BLaER1 treated with 17β-estradiol and CSF1 and Interleukin-3, amounts not matched to agents 10 nM and 100 nM (cell line): ENCODE measurements around the gene SNX3.
A peak's percentile ranks its signal among the peaks of the same experiment; 100 is the strongest.

Source experiments
- H3K27ac ChIP-seq, 11 experiments: shearing (Covaris generic); formaldehyde crosslinking; 2 replicates each; pipeline ENCODE4 v1.8.1; 2022
- H3K27me3 ChIP-seq, 11 experiments: shearing (Covaris generic); formaldehyde crosslinking; 2 replicates each; pipeline ENCODE4 v1.8.1; 2022
- H3K36me3 ChIP-seq, 11 experiments: shearing (Covaris generic); formaldehyde crosslinking; 2 replicates each; pipeline ENCODE4 v1.8.1; 2022
- H3K4me1 ChIP-seq, 10 experiments: shearing (Covaris generic); formaldehyde crosslinking; 2 replicates each; pipeline ENCODE4 v1.8.1; 2022
- H3K4me2 ChIP-seq, 11 experiments: shearing (Covaris generic); formaldehyde crosslinking; 2 replicates each; pipeline ENCODE4 v1.8.1; 2022
- H3K4me3 ChIP-seq, 10 experiments: shearing (Covaris generic); formaldehyde crosslinking; 2 replicates each; pipeline ENCODE4 v1.8.1; 2022
- H3K9ac ChIP-seq, 11 experiments: shearing (Covaris generic); formaldehyde crosslinking; 2 replicates each; pipeline ENCODE4 v1.8.1; 2022
- H3K9me3 ChIP-seq, 11 experiments: shearing (Covaris generic); formaldehyde crosslinking; replicated peaks in 1 of 11; 2 replicates each; pipeline ENCODE4 v1.8.1; 2022
- H4K20me1 ChIP-seq, 11 experiments: shearing (Covaris generic); formaldehyde crosslinking; 2 replicates each; pipeline ENCODE4 v1.8.1; 2022
- Cebpa-rat ChIP-seq, 11 experiments: shearing (Covaris generic); IDR thresholded peaks; 2 replicates each; pipeline ENCODE4 v1.8.1; 2022

Gene SNX3

GRCh38 chr6:108174371-108175175, 86.3 kb downstream of the SNX3 start:
- H3K9ac ChIP-seq: no peak overlapping the region
- H3K4me3 ChIP-seq: no peak overlapping the region; a peak in 1 of 20 replicates
- TF ChIP-seq Cebpa-rat (IDR thresholded peaks at IDR 0.05): no peak
- H3K9me3 ChIP-seq: peaks cover 26 to 42% (median 29%) of the 10 kb centered on the region in 11 experiments
- H3K4me2 ChIP-seq: no peak overlapping the region
- H3K27me3 ChIP-seq: peaks cover 78 to 100% (median 93%) of the 10 kb centered on the region in 11 experiments
- H4K20me1 ChIP-seq: peaks cover 0 to 24% (median 18%) of the 10 kb centered on the region in 11 experiments; a peak in 10 of 22 replicates
- no peak overlapping the region for H3K27ac ChIP-seq
- no peaks in the 10 kb centered on the region for H3K36me3 ChIP-seq
- H3K4me1 ChIP-seq: peaks cover 0 to 8% (median 0%) of the 10 kb centered on the region in 10 experiments; a peak in 1 of 20 replicates

DNA sequence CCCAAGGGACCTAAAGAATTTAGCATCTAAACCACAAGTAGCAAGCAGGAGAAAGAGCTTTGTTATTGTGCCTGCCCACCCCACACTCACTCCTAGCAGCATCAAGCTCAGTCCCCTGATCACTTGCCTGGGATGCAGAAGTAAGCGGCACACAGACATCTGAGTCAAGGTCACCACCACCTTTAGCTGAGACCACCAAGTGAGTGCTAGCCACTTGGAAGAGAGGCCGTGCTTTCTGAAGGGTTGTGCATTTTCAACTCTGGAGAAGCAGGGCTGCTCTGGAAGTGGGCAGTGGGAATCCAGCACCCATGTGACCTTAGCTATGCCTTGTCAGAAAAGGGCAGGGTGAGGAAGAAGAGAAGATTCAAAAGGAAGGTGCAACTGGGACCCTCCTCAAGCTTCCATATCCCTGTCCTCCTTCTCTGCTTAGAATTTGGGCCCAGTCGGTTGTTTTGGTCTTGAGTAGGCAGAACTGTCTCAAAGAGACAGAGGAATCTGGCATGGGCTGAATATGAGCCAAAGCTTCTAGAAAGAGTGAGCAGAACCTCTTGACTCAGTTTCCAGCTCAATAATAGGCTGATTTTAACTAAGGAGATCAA, 88.8 kb downstream of the SNX3 start:
- H4K20me1 ChIP-seq: peaks cover 0 to 50% (median 43%) of the 10 kb centered on the region in 11 experiments; a peak in 17 of 22 replicates
- no peaks in the 10 kb centered on the region for H3K36me3 ChIP-seq
- H3K9me3 ChIP-seq: peaks cover 26 to 65% (median 48%) of the 10 kb centered on the region in 11 experiments
- H3K4me1 ChIP-seq: peaks cover 0 to 15% (median 7%) of the 10 kb centered on the region in 10 experiments; a peak in 6 of 20 replicates
- H3K4me3 ChIP-seq: no peak overlapping the region
- no peak overlapping the region for H3K27ac ChIP-seq
- H3K4me2 ChIP-seq: no peak overlapping the region
- peaks cover 100% of the 10 kb centered on the region in 11 experiments for H3K27me3 ChIP-seq
- no peak overlapping the region for H3K9ac ChIP-seq
- no peak for TF ChIP-seq Cebpa-rat (IDR thresholded peaks at IDR 0.05)

GRCh38 chr6:108171291-108171917, 89.4 kb downstream of the SNX3 start:
- Histone ChIP-seq H4K20me1 (peaks cover 0 to 56% (median 49%) of the 10 kb centered on the region in 11 experiments; a peak in 17 of 22 replicates), H3K4me3 (no peak overlapping the region), H3K36me3 (no peaks in the 10 kb centered on the region), H3K27me3 (peaks cover 100% of the 10 kb centered on the region in 11 experiments), H3K4me1 (peaks cover 0 to 15% (median 7%) of the 10 kb centered on the region in 10 experiments; a peak in 6 of 20 replicates), H3K27ac (no peak overlapping the region), H3K9me3 (peaks cover 28 to 66% (median 51%) of the 10 kb centered on the region in 11 experiments), H3K9ac (no peak overlapping the region), H3K4me2 (no peak overlapping the region)
- no peak for TF ChIP-seq Cebpa-rat (IDR thresholded peaks at IDR 0.05)

- H3K36me3 ChIP-seq: no peaks in the 10 kb centered on the region
- H3K4me2 ChIP-seq: no peak overlapping the region
- no peak overlapping the region for H3K4me3 ChIP-seq
- peaks cover 0 to 64% (median 57%) of the 10 kb centered on the region in 11 experiments; a peak in 17 of 22 replicates for H4K20me1 ChIP-seq
- no peak overlapping the region for H3K9ac ChIP-seq
- H3K9me3 ChIP-seq: peaks cover 22 to 66% (median 46%) of the 10 kb centered on the region in 11 experiments
- H3K27ac ChIP-seq: no peak overlapping the region
- no peak for TF ChIP-seq Cebpa-rat (IDR thresholded peaks at IDR 0.05)
- peaks cover 0 to 15% (median 7%) of the 10 kb centered on the region in 10 experiments; a peak in 6 of 20 replicates for H3K4me1 ChIP-seq
- peaks cover 100% of the 10 kb centered on the region in 11 experiments for H3K27me3 ChIP-seq
Observed at GRCh38 chr6:108170332-108171290, 90.2 kb downstream of the SNX3 start.

DNA sequence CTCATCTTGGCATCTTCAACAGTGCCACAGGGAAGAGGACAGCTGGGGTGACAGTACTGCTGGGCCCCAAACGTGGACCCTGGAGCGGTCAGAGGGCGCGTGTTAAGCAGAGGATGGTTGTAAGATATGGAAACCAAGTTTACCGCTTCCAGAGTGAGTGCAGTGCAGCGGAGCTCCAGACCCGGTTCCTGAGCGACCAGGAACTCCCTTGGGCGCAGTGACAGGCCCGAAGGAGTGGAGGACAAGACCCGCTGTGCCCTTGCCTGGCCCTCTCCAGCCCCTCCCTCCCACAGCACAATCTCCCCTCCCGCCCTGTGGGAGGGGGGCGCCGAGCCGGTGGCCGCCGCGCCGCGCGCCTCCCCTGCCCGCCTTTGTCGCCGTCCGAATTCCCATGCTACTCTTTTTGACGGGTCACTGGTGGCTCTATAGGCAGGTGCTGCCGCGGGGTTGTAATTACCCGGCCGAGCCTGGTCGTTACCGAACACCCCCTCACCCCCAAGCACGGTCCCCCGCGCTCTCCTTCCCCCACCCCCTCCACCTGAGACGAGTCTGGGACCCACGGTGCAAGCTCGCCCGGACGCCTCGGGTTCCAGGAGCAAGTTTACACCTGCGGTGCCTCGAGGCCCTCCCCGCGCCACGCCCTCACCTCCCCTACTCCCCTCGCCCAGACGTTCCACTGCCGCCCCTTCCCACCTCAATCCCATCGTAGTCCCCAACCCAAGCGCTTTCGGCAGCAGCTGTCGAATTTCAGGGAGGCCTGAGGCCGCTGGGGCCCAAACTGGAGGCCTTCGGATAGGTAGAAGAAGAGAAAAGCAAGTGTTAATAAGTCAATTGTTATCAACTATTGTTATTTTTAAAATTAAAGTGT, 91.1 kb downstream of the SNX3 start:
- peaks cover 100% of the 10 kb centered on the region in 11 experiments for H3K27me3 ChIP-seq

GRCh38 chr6:108168501-108169463, 92.1 kb downstream of the SNX3 start:
- no peak overlapping the region for H3K27ac ChIP-seq
- no peak overlapping the region; a peak in 1 of 22 replicates for H3K9ac ChIP-seq
- peaks cover 0 to 15% (median 11%) of the 10 kb centered on the region in 10 experiments; a peak in 12 of 20 replicates for H3K4me1 ChIP-seq
- no peak for TF ChIP-seq Cebpa-rat (IDR thresholded peaks at IDR 0.05)
- peak overlapping the region in 8 of 11 experiments; percentile 15 to 78 (median 33); a peak in 13 of 22 replicates for H3K4me2 ChIP-seq
- H3K36me3 ChIP-seq: no peaks in the 10 kb centered on the region
- peak overlapping the region in 7 of 10 experiments; percentile 17 to 44 (median 33); a peak in 11 of 20 replicates for H3K4me3 ChIP-seq
- peaks cover 0 to 82% (median 72%) of the 10 kb centered on the region in 11 experiments; a peak in 17 of 22 replicates for H4K20me1 ChIP-seq
- peaks cover 100% of the 10 kb centered on the region in 11 experiments for H3K27me3 ChIP-seq
- H3K9me3 ChIP-seq: peaks cover 25 to 67% (median 37%) of the 10 kb centered on the region in 11 experiments; a peak in 19 of 22 replicates

More for the DNA sequence above, 91.1 kb downstream of the SNX3 start:
- Histone ChIP-seq H3K4me3 (no peak overlapping the region), H3K4me1 (peaks cover 0 to 15% (median 9%) of the 10 kb centered on the region in 10 experiments; a peak in 12 of 20 replicates), H3K27ac (no peak overlapping the region), H3K4me2 (0 out of 22 replicates have a peak overlapping the region, but pooled peaks of 1 of the 11 experiments have one; percentile 77), H3K36me3 (no peaks in the 10 kb centered on the region), H3K9ac (no peak overlapping the region), H4K20me1 (peaks cover 0 to 73% (median 64%) of the 10 kb centered on the region in 11 experiments; a peak in 17 of 22 replicates), H3K9me3 (peaks cover 22 to 66% (median 41%) of the 10 kb centered on the region in 11 experiments)
- TF ChIP-seq Cebpa-rat (IDR thresholded peaks at IDR 0.05): no peak
